Esophagus muscularis mucosa (tissue), 3 donors: ENCODE results near the gene LRRC14B.

Experiments used
- CTCF ChIP-seq, 3 experiments: fragments of 200-600 bp in 2 of 3; fragments of 450-650 bp in 1 of 3; sonication (generic) in 2 of 3; IDR thresholded peaks; one replicate each; pipeline ENCODE4 v1.5.1; 2017 to 2019; ENCODE audit warnings: antibody characterized with exemption in 3 of 3, mild to moderate bottlenecking in 2 of 3, moderate library complexity in 1 of 3
- POLR2A ChIP-seq: fragments of 450-650 bp; IDR thresholded peaks from one replicate; pipeline ENCODE4 v1.6.1; 2017; ENCODE audit warnings: antibody characterized with exemption, moderate library complexity, mild to moderate bottlenecking, low read depth
- POLR2AphosphoS5 ChIP-seq, 2 donors: sonication (generic); formaldehyde crosslinking; IDR thresholded peaks; one replicate each; pipeline ENCODE4 v1.6.1; 2017; ENCODE audit warnings: antibody characterized with exemption in 2 of 2

- no peak for TF ChIP-seq POLR2A
- TF ChIP-seq CTCF (IDR thresholded peaks at IDR 0.05): no peak
- TF ChIP-seq POLR2AphosphoS5 (IDR thresholded peaks at IDR 0.05): no peak
These were observed 4.9 kb upstream of the LRRC14B start for GRCh38 chr5:186091-187041.
